ENCODE measurements around the gene ERCC4. TPM values are rescaled to one million over a fixed set of nuclear protein-coding genes. Genes with fewer than 3 reads are reported as not detected.

ERCC4 gene
- polyA plus RNA-seq, 1 experiment, result 4.9 TPM

GRCh38 chr16:13926464-13926863 lies 6.5 kb downstream of the ERCC4 start:
- peaks cover 2% of the 10 kb centered on the region; the same call in 1 of the 2 replicates for H3K36me3 ChIP-seq (ENCODE audit: control insufficient read depth, insufficient read depth, low read length)
- ChIA-PET POLR2A (no interaction called here), CTCF (no interaction called here)
- H3K27me3 ChIP-seq (ENCODE audit: control insufficient read depth, insufficient read depth, low read length), result no peaks in the 10 kb centered on the region
- H3K4me3 ChIP-seq (ENCODE audit: low read depth, low read length), result no peak overlapping the region
- TF ChIP-seq CTCF (IDR thresholded peaks at IDR 0.05; ENCODE audit: insufficient read depth, low read depth, low read length), result no peak
- DNase-seq (ENCODE audit: low read depth), result no peak

GRCh38 chr16:13926891-13927290 lies 6.9 kb downstream of the ERCC4 start:
- CTCF ChIA-PET, result no interaction called here
- POLR2A ChIA-PET, result no interaction called here
- peaks cover 3% of the 10 kb centered on the region for H3K36me3 ChIP-seq (ENCODE audit: control insufficient read depth, insufficient read depth, low read length)

GRCh38 chr16:13928646-13929045 lies 8.7 kb downstream of the ERCC4 start:
- Histone ChIP-seq H3K36me3 (ENCODE audit: control insufficient read depth, insufficient read depth, low read length) (peaks cover 2% of the 10 kb centered on the region), H3K4me3 (ENCODE audit: low read depth, low read length) (no peak overlapping the region), H3K27me3 (ENCODE audit: control insufficient read depth, insufficient read depth, low read length) (no peaks in the 10 kb centered on the region)
- CTCF ChIA-PET, result interaction anchor here (1.3 kb wide), 1 partner anchor 8 kb away, joined by 3 read pairs; no protein-coding TSS in a partner anchor
- POLR2A ChIA-PET, result no interaction called here
- no peak for TF ChIP-seq CTCF (IDR thresholded peaks at IDR 0.05; ENCODE audit: insufficient read depth, low read depth, low read length)
- DNase-seq (ENCODE audit: low read depth), result no peak

More at GRCh38 chr16:13926891-13927290, 6.9 kb downstream of the ERCC4 start:
- Histone ChIP-seq H3K27me3 (ENCODE audit: control insufficient read depth, insufficient read depth, low read length) (no peaks in the 10 kb centered on the region), H3K4me3 (ENCODE audit: low read depth, low read length) (no peak overlapping the region)
- DNase-seq (ENCODE audit: low read depth), result no peak
- TF ChIP-seq CTCF (IDR thresholded peaks at IDR 0.05; ENCODE audit: insufficient read depth, low read depth, low read length), result no peak

- no peak for DNase-seq (ENCODE audit: low read depth)
- CTCF ChIA-PET, result interaction anchor here (1.8 kb wide), 1 partner anchor 318 kb away, joined by 5 read pairs; no protein-coding TSS in a partner anchor
- POLR2A ChIA-PET, result no interaction called here
- Histone ChIP-seq H3K36me3 (ENCODE audit: control insufficient read depth, insufficient read depth, low read length) (peaks cover 5% of the 10 kb centered on the region), H3K4me3 (ENCODE audit: low read depth, low read length) (no peak overlapping the region), H3K27me3 (ENCODE audit: control insufficient read depth, insufficient read depth, low read length) (no peaks in the 10 kb centered on the region)
- no peak for TF ChIP-seq CTCF (IDR thresholded peaks at IDR 0.05; ENCODE audit: insufficient read depth, low read depth, low read length)
These were observed 11.9 kb downstream of the ERCC4 start for GRCh38 chr16:13931845-13932244.

GRCh38 chr16:13935408-13935807 lies 15.5 kb downstream of the ERCC4 start:
- TF ChIP-seq CTCF (IDR thresholded peaks at IDR 0.05; ENCODE audit: insufficient read depth, low read depth, low read length), result peak; percentile 51
- Histone ChIP-seq H3K27me3 (ENCODE audit: control insufficient read depth, insufficient read depth, low read length) (no peaks in the 10 kb centered on the region), H3K4me3 (ENCODE audit: low read depth, low read length) (no peak overlapping the region), H3K36me3 (ENCODE audit: control insufficient read depth, insufficient read depth, low read length) (peaks cover 5% of the 10 kb centered on the region)
- no peak for DNase-seq (ENCODE audit: low read depth)
- ChIA-PET CTCF (interaction anchor here (0.6 to 1.7 kb wide), 2 partner anchors 16 to 344 kb away, joined by 3 to 10 read pairs; partner anchors contain the start of gene ERCC4), POLR2A (no interaction called here)

Measured in BJ (cell line).